Measurements from ENCODE around the gene CA12. TPM values are rescaled to one million over a fixed set of nuclear protein-coding genes. Genes with fewer than 3 reads are reported as not detected.
"Not testable (repeated sequence)": the region's sequence is repeated elsewhere in the genome, so short reads cannot be mapped to it uniquely, and the experiment has no call there.

The CA12 gene
- total and polyA plus RNA-seq, 2 donors (not counting 3 experiments of a cell fraction or from before 2014, with no cell fraction given): 1.1 to 5.9 TPM

GRCh38 chr15:63417274-63417673 is 35.6 kb upstream of the CA12 start:
- H3K79me2 ChIP-seq (ENCODE audit: control insufficient read depth, insufficient read depth, low read length); H4K20me1 ChIP-seq (replicated peaks; ENCODE audit: control insufficient read depth, extremely low read depth, insufficient read depth, low read length); POLR2A ChIA-PET; H3K9ac ChIP-seq (replicated peaks; ENCODE audit: extremely low read depth, insufficient read depth, low read length); H3K27ac ChIP-seq (ENCODE audit: insufficient read depth, low read depth, low read length); H3K36me3 ChIP-seq (ENCODE audit: control insufficient read depth in 2 of 2, extremely low read depth in 1 of 2, insufficient read depth in 2 of 2, low read length in 2 of 2); intact Hi-C loops (cut with micrococcal nuclease); H2AFZ ChIP-seq (ENCODE audit: low read depth, low read length); DNase-seq (ENCODE audit: low read depth, low spot score); H3K9me3 ChIP-seq (replicated peaks; ENCODE audit: control insufficient read depth, insufficient read depth, low read length); H3K4me1 ChIP-seq (ENCODE audit: control insufficient read depth, extremely low read depth, insufficient read depth, low read length); CTCF ChIA-PET; H3K27me3 ChIP-seq (ENCODE audit: control insufficient read depth in 2 of 2, insufficient read depth in 2 of 2, low read length in 2 of 2); FAIRE-seq; H3K9me1 ChIP-seq (replicated peaks; ENCODE audit: control insufficient read depth, extremely low read depth, insufficient read depth, low read length); H3K4me2 ChIP-seq (ENCODE audit: insufficient read depth, low read length); BruUV-seq (replicated peaks); dilution Hi-C loops (cut with MboI; ENCODE audit: extremely low pct_ligation_motif_present, low sequenced_read_pairs); H3K4me3 ChIP-seq (replicated peaks in 1 of 3; ENCODE audit: insufficient read depth in 1 of 3, low read depth in 1 of 3, low read length in 3 of 3): not testable (repeated sequence)

- Histone ChIP-seq H3K9ac (replicated peaks; ENCODE audit: extremely low read depth, insufficient read depth, low read length) (no peak overlapping the region), H3K4me3 (replicated peaks in 1 of 3; ENCODE audit: insufficient read depth in 1 of 3, low read depth in 1 of 3, low read length in 3 of 3) (no peak overlapping the region), H3K36me3 (ENCODE audit: control insufficient read depth in 2 of 2, extremely low read depth in 1 of 2, insufficient read depth in 2 of 2, low read length in 2 of 2) (no peaks in the 10 kb centered on the region), H3K27ac (ENCODE audit: insufficient read depth, low read depth, low read length) (no peak overlapping the region), H2AFZ (ENCODE audit: low read depth, low read length) (no peak overlapping the region), H3K4me1 (ENCODE audit: control insufficient read depth, extremely low read depth, insufficient read depth, low read length) (no peaks in the 10 kb centered on the region), H3K9me1 (replicated peaks; ENCODE audit: control insufficient read depth, extremely low read depth, insufficient read depth, low read length) (no peaks in the 10 kb centered on the region), H4K20me1 (replicated peaks; ENCODE audit: control insufficient read depth, extremely low read depth, insufficient read depth, low read length) (no peaks in the 10 kb centered on the region), H3K4me2 (ENCODE audit: insufficient read depth, low read length) (no peak overlapping the region), H3K9me3 (replicated peaks; ENCODE audit: control insufficient read depth, insufficient read depth, low read length) (no peaks in the 10 kb centered on the region), H3K27me3 (ENCODE audit: control insufficient read depth in 2 of 2, insufficient read depth in 2 of 2, low read length in 2 of 2) (peaks cover 0 to 4% of the 10 kb centered on the region in 2 experiments), H3K79me2 (ENCODE audit: control insufficient read depth, insufficient read depth, low read length) (no peaks in the 10 kb centered on the region)
- intact Hi-C loops (cut with micrococcal nuclease): no loop called here
- CTCF ChIA-PET: interaction anchor here (1.0 to 1.5 kb wide), 2 partner anchors 9 to 52 kb away, joined by 5 to 6 read pairs; no protein-coding TSS in a partner anchor
- POLR2A ChIA-PET: no interaction called here
- dilution Hi-C loops (cut with MboI; ENCODE audit: extremely low pct_ligation_motif_present, low sequenced_read_pairs): no loop called here
- no TSS peak for BruUV-seq (replicated peaks)
- DNase-seq (ENCODE audit: low read depth, low spot score): no peak
- TF ChIP-seq FOS (IDR thresholded peaks at IDR 0.05; ENCODE audit: borderline replicate concordance, insufficient read depth, low read length): no peak
- TF ChIP-seq CTCF (IDR thresholded peaks at IDR 0.05; ENCODE audit: extremely low read depth in 1 of 2, insufficient read depth in 1 of 2, low read depth in 1 of 2, low read length in 2 of 2): no peak
- no peak for FAIRE-seq
Observed at GRCh38 chr15:63414474-63415120, 33.0 kb upstream of the CA12 start.

Measured in endothelial cell of umbilical vein (primary cell).